Measurements from ENCODE around the gene ATP6V1G3.

GRCh38 chr1:198545156-198545555 lies 4.7 kb upstream of the ATP6V1G3 start:
- TF ChIP-seq CTCF (conservative IDR thresholded peaks at IDR 0.05; ENCODE audit: low read length): no peak
- TF ChIP-seq EZH2phosphoT487 (IDR thresholded peaks at IDR 0.05; ENCODE audit: borderline replicate concordance): no peak
